Left lung (tissue), 10 donors: ENCODE results near the gene MUC13. TPM values are rescaled to one million over a fixed set of nuclear protein-coding genes. Genes with fewer than 3 reads are reported as not detected.

Source experiments
- ATAC-seq: fragments of 200-7000 bp; cut with Tn5 transposase; one replicate; pipeline ENCODE4 v1.9.1; 2020; ENCODE audit warnings: moderate library complexity
- DNase-seq, 4 donors: peaks; one replicate each; pipeline ENCODE4 v3.0.0-alpha.2; 2013 to 2020
- H3K27ac ChIP-seq, 2 donors: fragments of 200-600 bp; sonication (generic) in 1 of 2; one replicate each; pipeline versions ENCODE4 v1.5.0 to v1.8.0; 2020 to 2021
- H3K27me3 ChIP-seq, 2 donors: fragments of 200-600 bp; sonication (generic) in 1 of 2; one replicate each; pipeline versions ENCODE4 v1.5.0 to v1.8.0; 2020 to 2021
- H3K36me3 ChIP-seq, 2 donors: fragments of 200-600 bp; sonication (generic) in 1 of 2; one replicate each; pipeline versions ENCODE4 v1.5.0 to v1.8.0; 2020 to 2021
- H3K4me1 ChIP-seq, 2 donors: fragments of 200-600 bp; one replicate each; pipeline ENCODE4 v1.8.0; 2021
- H3K4me3 ChIP-seq, 2 donors: fragments of 200-600 bp; sonication (generic) in 1 of 2; one replicate each; pipeline versions ENCODE4 v1.5.0 to v1.8.0; 2020 to 2021; ENCODE audit warnings: mild to moderate bottlenecking in 1 of 2
- H3K9me3 ChIP-seq, 2 donors: fragments of 200-600 bp; sonication (generic) in 1 of 2; one replicate each; pipeline versions ENCODE4 v1.5.0 to v1.8.0; 2020 to 2021
- CTCF ChIP-seq, 2 donors: fragments of 200-600 bp; sonication (generic) in 1 of 2; IDR thresholded peaks; one replicate each; pipeline versions ENCODE4 v1.5.0 to v1.8.0; 2021; ENCODE audit warnings: antibody characterized with exemption in 2 of 2
- intact Hi-C, 2 donors: fragments of 100-400 bp; cut with DNase I; formaldehyde crosslinking; loops; one replicate each; pipeline versions ENCODE4 v1.11.2 to v1.14.2; 2022
- polyA plus RNA-seq, 6 donors: library from polyadenylated mRNA; unstranded; fragments of 120-200 nt; gene quantifications; one replicate each; pipeline ENCODE4 v1.2.1, GENCODE V29; 2013; ENCODE audit not compliant: insufficient read length in 6 of 6
- total RNA-seq, 2 donors: library from RNA; stranded (reverse); fragmentation: NEBNext Ultra II Directional; extraction: Animal tissue kit (Norgen Biotek cat#: 25700); gene quantifications; one replicate each; pipeline ENCODE4 v1.2.1, GENCODE V29; 2021
- donor health status: DM: no; HTN: yes; CAD: no.
- donor health status: DM: no; HTN: no; CAD: no.

The MUC13 gene
- total and polyA plus RNA-seq, 8 donors, result 0.50 TPM; not detected in 7

- intact Hi-C loops, result no loop called here
- DNase-seq (no peak), ATAC-seq (no peak)
- no peak for TF ChIP-seq CTCF (IDR thresholded peaks at IDR 0.05)
- H3K9me3 ChIP-seq, result no peaks in the 10 kb centered on the region
- no peak overlapping the region for H3K27ac ChIP-seq
- no peaks in the 10 kb centered on the region for H3K27me3 ChIP-seq
- no peaks in the 10 kb centered on the region for H3K4me1 ChIP-seq
- no peak overlapping the region for H3K4me3 ChIP-seq
- peaks cover 0 to 48% of the 10 kb centered on the region in 2 donors for H3K36me3 ChIP-seq
Measured at GRCh38 chr3:124969963-124970722, 35.6 kb upstream of the MUC13 start.

- H3K4me1 ChIP-seq, result no peaks in the 10 kb centered on the region
- H3K36me3 ChIP-seq, result peaks cover 0 to 43% of the 10 kb centered on the region in 2 donors
- no peak for ATAC-seq
- H3K4me3 ChIP-seq, result no peak overlapping the region
- H3K27ac ChIP-seq, result no peak overlapping the region
- intact Hi-C loops, result no loop called here
- H3K9me3 ChIP-seq, result no peaks in the 10 kb centered on the region
- no peak for TF ChIP-seq CTCF (IDR thresholded peaks at IDR 0.05)
- no peaks in the 10 kb centered on the region for H3K27me3 ChIP-seq
- DNase-seq, result no peak
Measured at GRCh38 chr3:124969190-124969589, 34.6 kb upstream of the MUC13 start.

GRCh38 chr3:124967964-124968363, 33.4 kb upstream of the MUC13 start:
- ATAC-seq, result no peak
- H3K27me3 ChIP-seq, result no peaks in the 10 kb centered on the region
- intact Hi-C loops, result no loop called here
- no peak overlapping the region for H3K4me3 ChIP-seq
- no peaks in the 10 kb centered on the region for H3K4me1 ChIP-seq
- H3K9me3 ChIP-seq, result no peaks in the 10 kb centered on the region
- no peak for DNase-seq
- no peak for TF ChIP-seq CTCF (IDR thresholded peaks at IDR 0.05)
- H3K36me3 ChIP-seq, result peaks cover 0 to 33% of the 10 kb centered on the region in 2 donors
- H3K27ac ChIP-seq, result no peak overlapping the region

DNA sequence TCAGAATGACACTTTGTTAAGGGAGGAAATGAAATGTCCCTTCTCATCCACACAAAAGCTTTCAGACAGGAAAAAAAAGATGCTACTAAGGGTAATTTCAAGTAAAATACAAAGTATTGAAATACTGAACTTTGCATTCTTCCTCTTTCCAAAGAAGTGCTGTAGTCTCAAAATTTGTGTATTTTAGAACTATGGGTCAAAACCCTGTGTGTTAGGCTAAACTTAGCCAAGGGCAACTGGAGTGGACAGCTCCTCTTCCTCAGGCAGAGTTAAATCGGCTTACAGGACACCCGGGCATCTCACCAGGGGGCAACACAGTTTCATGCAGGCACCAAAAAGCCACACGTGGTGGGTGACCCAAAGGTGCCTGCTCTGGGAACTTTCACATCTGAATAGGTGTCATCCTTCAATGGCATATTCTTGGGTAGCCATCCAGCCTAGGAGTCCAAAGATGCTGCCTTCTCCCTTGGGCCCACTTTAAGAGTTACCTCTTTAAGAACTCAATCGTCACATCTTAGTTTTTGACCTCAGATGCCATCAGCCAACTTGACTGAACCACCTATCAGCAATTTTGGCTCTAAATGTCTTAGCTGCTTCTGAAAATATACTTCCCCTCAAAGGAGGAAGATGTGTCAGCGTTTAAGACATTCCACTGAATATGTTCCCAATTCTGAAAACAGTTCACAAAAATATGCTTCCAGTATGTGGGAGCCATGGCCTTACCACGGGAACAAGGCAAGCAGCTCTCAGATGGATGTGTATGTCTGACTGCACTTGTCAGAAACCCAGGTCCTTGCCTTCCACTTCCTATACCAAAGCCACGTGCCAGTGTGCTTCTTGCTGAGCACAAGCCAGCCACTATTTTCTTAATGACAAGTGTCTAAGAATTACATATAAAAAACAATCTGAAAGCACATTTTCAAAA, 32.2 kb upstream of the MUC13 start:
- Histone ChIP-seq H3K4me3 (no peak overlapping the region), H3K36me3 (peaks cover 0 to 24% of the 10 kb centered on the region in 2 donors), H3K27me3 (no peaks in the 10 kb centered on the region), H3K9me3 (no peaks in the 10 kb centered on the region), H3K27ac (no peak overlapping the region), H3K4me1 (no peaks in the 10 kb centered on the region)
- DNase-seq, result no peak
- peak; percentile 28 for ATAC-seq
- TF ChIP-seq CTCF (IDR thresholded peaks at IDR 0.05), result no peak
- intact Hi-C loops, result no loop called here

DNA sequence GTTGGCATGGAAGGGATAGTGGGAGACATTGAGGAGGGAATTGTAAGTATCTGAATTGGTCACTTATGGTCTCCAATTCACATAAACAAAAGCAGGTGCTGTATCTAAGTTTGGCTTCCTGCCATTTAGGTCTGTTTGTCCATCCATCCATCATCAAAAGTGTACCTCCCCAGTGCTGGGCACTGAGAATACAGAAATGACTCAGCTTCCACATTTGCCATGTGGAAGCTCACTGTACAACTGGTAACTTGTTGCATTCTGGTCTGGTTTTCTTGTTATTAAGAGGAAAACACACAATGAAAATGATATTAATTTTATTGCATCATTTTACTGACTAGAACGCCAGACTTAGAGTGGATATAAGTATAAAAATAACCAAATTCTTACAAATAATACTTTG, 30.9 kb upstream of the MUC13 start:
- Histone ChIP-seq H3K27me3 (no peaks in the 10 kb centered on the region), H3K9me3 (no peaks in the 10 kb centered on the region), H3K27ac (no peak overlapping the region), H3K36me3 (peaks cover 0 to 10% of the 10 kb centered on the region in 2 donors), H3K4me1 (no peaks in the 10 kb centered on the region), H3K4me3 (no peak overlapping the region)
- DNase-seq (no peak), ATAC-seq (no peak)
- intact Hi-C loops, result no loop called here
- TF ChIP-seq CTCF (IDR thresholded peaks at IDR 0.05), result no peak
